HG03196 (cell line): Measurements from ENCODE around the gene IER3.
A peak's percentile ranks its signal among the peaks of the same experiment; 100 is the strongest.
"Not testable (repeated sequence)": the region's sequence is repeated elsewhere in the genome, so short reads cannot be mapped to it uniquely, and the experiment has no call there.

Source experiments
- ATAC-seq: cut with Tn5 transposase; IDR thresholded peaks from one replicate; pipeline ENCODE4 v1.9.1; 2021; ENCODE audit not compliant: unreplicated experiment

The IER3 gene

GRCh38 chr6:30769088-30769852, 24.9 kb upstream of the IER3 start:
- ATAC-seq: no peak

- ATAC-seq: no peak
These were observed 24.3 kb upstream of the IER3 start for GRCh38 chr6:30768634-30769087.

GRCh38 chr6:30767944-30768301, 23.6 kb upstream of the IER3 start:
- ATAC-seq: no peak

GRCh38 chr6:30767158-30767943, 23.0 kb upstream of the IER3 start:
- peak; percentile 43 for ATAC-seq

- no peak for ATAC-seq
These were observed 22.3 kb upstream of the IER3 start for GRCh38 chr6:30766461-30767157.

- ATAC-seq: not testable (repeated sequence)
These were observed 21.1 kb upstream of the IER3 start for GRCh38 chr6:30765495-30765894.

- not testable (repeated sequence) for ATAC-seq
These were observed 20.2 kb upstream of the IER3 start for GRCh38 chr6:30764490-30765043.

- ATAC-seq: no peak
These were observed 19.5 kb upstream of the IER3 start for GRCh38 chr6:30763618-30764489.

- ATAC-seq: no peak
These were observed 18.8 kb upstream of the IER3 start for GRCh38 chr6:30763155-30763617.

GRCh38 chr6:30761791-30762429, 17.6 kb upstream of the IER3 start:
- ATAC-seq: no peak

GRCh38 chr6:30760549-30760948, 16.2 kb upstream of the IER3 start:
- ATAC-seq: no peak

GRCh38 chr6:30759575-30760239, 15.4 kb upstream of the IER3 start:
- ATAC-seq: no peak

- no peak for ATAC-seq
These were observed 13.0 kb upstream of the IER3 start for GRCh38 chr6:30757261-30757904.

GRCh38 chr6:30756405-30757003, 12.2 kb upstream of the IER3 start:
- not testable (repeated sequence) for ATAC-seq

- no peak for ATAC-seq
These were observed 10.3 kb upstream of the IER3 start for GRCh38 chr6:30754631-30755030.

GRCh38 chr6:30752157-30752927, 8.0 kb upstream of the IER3 start:
- no peak for ATAC-seq

GRCh38 chr6:30750379-30750668, 6.0 kb upstream of the IER3 start:
- ATAC-seq: no peak
